ENCODE data around the gene PCBP2.
"Not testable (repeated sequence)": the region's sequence is repeated elsewhere in the genome, so short reads cannot be mapped to it uniquely, and the experiment has no call there.

Gene PCBP2

GRCh38 chr12:53441040-53441833 lies 10.7 kb upstream of the PCBP2 start, which contains the start of gene PRR13:
TSS of gene PRR13 (plus strand) at chr12:53441734. CDS start at chr12:53442715, 981 bp downstream.
- DNase-seq, result peak; percentile 100

GRCh38 chr12:53443955-53444354 lies 7.9 kb upstream of the PCBP2 start:
- no peak for DNase-seq

- DNase-seq, result not testable (repeated sequence)
These were observed 7.1 kb upstream of the PCBP2 start for GRCh38 chr12:53444593-53445325.

- no peak for DNase-seq
These were observed 966 bp upstream of the PCBP2 start for GRCh38 chr12:53450936-53451335.

- peak; percentile 79 for DNase-seq
These were observed 516 bp downstream of the PCBP2 start for GRCh38 chr12:53452159-53453077.

- DNase-seq, result no peak
These were observed 2.2 kb downstream of the PCBP2 start for GRCh38 chr12:53453953-53454640.

GRCh38 chr12:53454707-53455106 lies 2.8 kb downstream of the PCBP2 start:
- no peak for DNase-seq

- DNase-seq, result no peak
These were observed 4.9 kb downstream of the PCBP2 start for GRCh38 chr12:53456654-53457366.

GRCh38 chr12:53459097-53459496 lies 7.2 kb downstream of the PCBP2 start:
- no peak for DNase-seq

GRCh38 chr12:53461059-53461458 lies 9.2 kb downstream of the PCBP2 start:
- DNase-seq, result no peak

GRCh38 chr12:53461591-53461990 lies 9.7 kb downstream of the PCBP2 start:
- no peak for DNase-seq

GRCh38 chr12:53462935-53463334 lies 11.0 kb downstream of the PCBP2 start:
- DNase-seq, result no peak

- DNase-seq, result no peak
These were observed 12.1 kb downstream of the PCBP2 start for GRCh38 chr12:53463802-53464560.

GRCh38 chr12:53464685-53465418 lies 12.9 kb downstream of the PCBP2 start:
- DNase-seq, result no peak

GRCh38 chr12:53465679-53466078 lies 13.8 kb downstream of the PCBP2 start:
- DNase-seq, result no peak

GRCh38 chr12:53466640-53467039 lies 14.7 kb downstream of the PCBP2 start:
- no peak for DNase-seq

GRCh38 chr12:53467082-53467481 lies 15.2 kb downstream of the PCBP2 start:
- DNase-seq, result no peak

- no peak for DNase-seq
These were observed 16.0 kb downstream of the PCBP2 start for GRCh38 chr12:53467880-53468279.

- DNase-seq, result no peak
These were observed 16.4 kb downstream of the PCBP2 start for GRCh38 chr12:53468282-53468681.

- no peak for DNase-seq
These were observed 20.2 kb downstream of the PCBP2 start for GRCh38 chr12:53472056-53472582.
